Measurements from ENCODE around the gene RNF19B. TPM values are rescaled to one million over a fixed set of nuclear protein-coding genes. Genes with fewer than 3 reads are reported as not detected.

The RNF19B gene
- total and polyA plus RNA-seq, 2 of the 13 experiments (the other 11 are each of a cell fraction or from before 2014, with no cell fraction given) = 15.3 to 22.5 TPM

GRCh38 chr1:32964461-32965250 lies at the start of gene RNF19B (continued):
- TF ChIP-seq, protein P1, sequence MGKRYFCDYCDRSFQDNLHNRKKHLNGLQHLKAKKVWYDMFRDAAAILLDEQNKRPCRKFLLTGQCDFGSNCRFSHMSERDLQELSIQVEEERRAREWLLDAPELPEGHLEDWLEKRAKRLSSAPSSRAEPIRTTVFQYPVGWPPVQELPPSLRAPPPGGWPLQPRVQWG (CRISPR knock-in tag; IDR thresholded peaks at IDR 0.05; ENCODE audit: borderline replicate concordance, low read depth) = no peak
- TF ChIP-seq SRF (IDR thresholded peaks at IDR 0.05; ENCODE audit: low read depth, low read length) (no peak), POLR2G (IDR thresholded peaks at IDR 0.05; ENCODE audit: low read depth, low read length) (peak; percentile 99), ZBTB44 (CRISPR knock-in tag; IDR thresholded peaks at IDR 0.05) (0 out of 2 replicates have a peak, but pooled peaks have one; percentile 42), TBL1XR1 (IDR thresholded peaks at IDR 0.05; ENCODE audit: borderline replicate concordance, low read length, partially characterized antibody) (peak; percentile 45), ZBTB4 (CRISPR knock-in tag; IDR thresholded peaks at IDR 0.05; ENCODE audit: borderline replicate concordance) (no peak), ZNF44 (CRISPR knock-in tag; IDR thresholded peaks at IDR 0.05) (no peak), HCFC1 (IDR thresholded peaks at IDR 0.05; ENCODE audit: low read depth, low read length) (no peak), PPARG (CRISPR knock-in tag; conservative IDR thresholded peaks at IDR 0.05) (peak; percentile 40; the same call in 1 of the 2 replicates), ZSCAN20 (CRISPR knock-in tag; IDR thresholded peaks at IDR 0.05; ENCODE audit: borderline replicate concordance) (no peak), ETV5 (CRISPR knock-in tag; IDR thresholded peaks at IDR 0.05; ENCODE audit: borderline replicate concordance) (no peak; the same call in none of the 2 replicates), MBNL3 (CRISPR knock-in tag; conservative IDR thresholded peaks at IDR 0.05) (no peak), ZFX (CRISPR knock-in tag; IDR thresholded peaks at IDR 0.05; ENCODE audit: low read depth) (peak; percentile 73; the same call in 1 of the 2 replicates), ZSCAN30 (CRISPR knock-in tag; IDR thresholded peaks at IDR 0.05) (no peak), ZIK1 (CRISPR knock-in tag; IDR thresholded peaks at IDR 0.05; ENCODE audit: borderline replicate concordance, low read depth) (no peak)
- TF ChIP-seq, protein P2, sequence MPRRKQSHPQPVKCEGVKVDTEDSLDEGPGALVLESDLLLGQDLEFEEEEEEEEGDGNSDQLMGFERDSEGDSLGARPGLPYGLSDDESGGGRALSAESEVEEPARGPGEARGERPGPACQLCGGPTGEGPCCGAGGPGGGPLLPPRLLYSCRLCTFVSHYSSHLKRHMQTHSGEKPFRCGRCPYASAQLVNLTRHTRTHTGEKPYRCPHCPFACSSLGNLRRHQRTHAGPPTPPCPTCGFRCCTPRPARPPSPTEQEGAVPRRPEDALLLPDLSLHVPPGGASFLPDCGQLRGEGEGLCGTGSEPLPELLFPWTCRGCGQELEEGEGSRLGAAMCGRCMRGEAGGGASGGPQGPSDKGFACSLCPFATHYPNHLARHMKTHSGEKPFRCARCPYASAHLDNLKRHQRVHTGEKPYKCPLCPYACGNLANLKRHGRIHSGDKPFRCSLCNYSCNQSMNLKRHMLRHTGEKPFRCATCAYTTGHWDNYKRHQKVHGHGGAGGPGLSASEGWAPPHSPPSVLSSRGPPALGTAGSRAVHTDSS (CRISPR knock-in tag; conservative IDR thresholded peaks at IDR 0.05) = no peak
